ENCODE data around the gene SLC39A11.

GRCh38 chr17:72947475-72947874 is 145.0 kb downstream of the SLC39A11 start:
- TF ChIP-seq CTCF (conservative IDR thresholded peaks at IDR 0.05 in 1 of 2, IDR thresholded peaks at IDR 0.05 in 1 of 2; ENCODE audit: low read depth in 1 of 2, low read length in 2 of 2) (no peak), EZH2 (IDR thresholded peaks at IDR 0.05; ENCODE audit: low read length, missing control alignments) (no peak)

All from fibroblast of lung (primary cell).